NCI-H446 treated with DMSO at 0.1 percent for 48 hours (cell line): ENCODE measurements around the gene WDR1.

ENCODE experiments used
- DNase-seq: peaks from one replicate; lab custom pipeline; 2025; lab: John Stamatoyannopoulos, UW

Gene WDR1

DNA sequence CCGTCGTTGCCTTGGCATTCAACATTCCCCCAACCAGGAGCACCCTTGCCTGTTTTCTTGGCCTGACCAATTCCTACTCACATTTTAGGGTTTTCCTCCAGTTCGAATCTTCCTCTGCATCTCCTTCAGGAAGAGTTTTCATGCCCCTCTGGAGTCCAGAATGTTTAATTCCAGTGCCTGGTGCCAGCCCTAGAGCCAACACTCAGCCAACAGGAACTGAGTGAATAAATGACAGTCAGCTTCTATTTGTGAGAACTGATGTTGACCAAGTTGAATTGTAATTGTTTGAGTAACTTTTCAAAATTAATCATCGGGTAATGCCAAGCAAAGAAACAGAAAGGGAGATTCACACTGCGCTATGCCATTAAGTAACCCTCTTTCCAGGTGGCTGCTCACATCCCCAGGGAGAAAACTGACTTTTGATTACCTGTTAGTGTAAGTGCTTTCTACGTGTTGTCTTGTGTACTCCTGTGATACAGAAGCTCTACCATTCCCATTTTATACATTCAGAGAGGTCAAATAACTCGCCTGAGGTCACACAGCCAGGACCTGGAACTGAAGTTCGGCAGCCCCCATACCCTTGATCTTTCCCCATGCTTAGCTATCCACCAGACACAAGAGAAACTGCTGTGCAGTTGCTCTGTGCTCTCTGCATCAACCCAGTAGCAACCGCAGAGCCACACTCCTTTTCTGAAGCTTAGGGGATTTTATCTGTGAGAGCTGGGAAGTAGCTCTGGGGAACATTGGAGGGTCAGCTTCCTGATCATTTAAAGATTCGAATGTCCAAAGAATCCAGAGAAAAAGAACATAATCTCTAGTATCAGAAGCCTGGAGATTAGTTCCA is 76.3 kb downstream of the WDR1 start:
- DNase-seq, result no peak

GRCh38 chr4:10036807-10037342 is 79.7 kb downstream of the WDR1 start:
- DNase-seq, result no peak

DNA sequence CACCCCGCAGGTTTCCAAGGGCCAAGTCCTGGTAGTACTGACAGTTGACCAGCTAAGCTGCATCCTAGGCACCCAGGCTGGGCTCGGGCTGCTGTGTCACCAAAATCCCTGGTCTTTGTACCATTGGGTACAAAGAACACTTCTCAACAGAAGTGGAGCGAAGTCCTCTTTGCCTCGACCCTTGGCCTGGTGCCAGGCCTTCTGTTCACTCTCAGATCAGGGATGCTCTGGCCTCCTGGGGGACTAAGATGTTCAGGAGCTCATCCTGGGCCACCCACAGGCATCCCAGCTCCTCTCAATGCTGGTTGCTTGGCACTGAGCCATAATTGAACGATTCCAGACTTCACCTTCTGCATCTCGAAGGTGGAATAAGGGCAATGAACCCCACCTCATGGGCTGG is 81.5 kb downstream of the WDR1 start:
- no peak for DNase-seq

DNA sequence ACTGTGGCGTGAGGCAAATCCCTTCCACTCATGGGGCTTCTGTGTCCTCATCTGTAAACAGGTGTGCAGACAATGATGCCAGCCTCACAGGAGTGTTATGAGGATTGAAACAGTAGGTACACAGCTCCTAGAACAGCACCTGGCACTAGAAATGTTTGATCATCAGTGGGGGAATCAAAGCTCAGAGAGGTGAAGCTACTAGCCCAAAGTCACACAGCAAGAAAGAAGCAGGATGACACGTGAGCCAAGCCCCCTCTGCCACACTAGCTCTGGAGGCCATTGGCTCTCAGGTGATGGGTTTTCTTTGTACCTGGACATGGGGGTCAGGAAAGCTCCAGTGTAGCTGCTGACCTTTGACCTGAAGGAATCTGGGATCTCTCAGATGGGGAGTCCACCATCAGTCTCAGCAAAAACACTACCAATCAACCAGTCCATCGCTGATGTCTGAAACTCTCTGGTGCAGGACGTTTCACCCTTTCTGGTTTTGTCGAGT is 81.9 kb downstream of the WDR1 start:
- no peak for DNase-seq

DNA sequence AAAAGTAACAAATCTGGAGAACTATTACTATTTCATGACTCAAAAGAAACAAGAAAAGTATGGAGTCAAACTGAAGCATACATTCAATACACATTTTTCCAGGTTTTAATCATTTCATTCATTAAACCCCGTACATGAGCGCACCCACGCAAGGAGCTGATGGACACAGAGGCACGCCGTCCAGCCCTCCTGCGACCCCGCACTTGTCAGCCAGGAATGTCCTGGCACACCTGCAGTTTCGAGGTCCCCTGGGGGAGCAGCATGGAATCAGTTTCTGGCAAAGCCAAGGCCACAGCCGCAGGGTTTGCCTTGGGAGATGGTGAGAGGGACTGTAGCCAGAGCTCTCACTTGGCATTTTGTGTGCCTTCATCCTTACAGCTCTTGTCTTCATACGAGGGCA is 82.5 kb downstream of the WDR1 start:
- DNase-seq, result no peak

DNA sequence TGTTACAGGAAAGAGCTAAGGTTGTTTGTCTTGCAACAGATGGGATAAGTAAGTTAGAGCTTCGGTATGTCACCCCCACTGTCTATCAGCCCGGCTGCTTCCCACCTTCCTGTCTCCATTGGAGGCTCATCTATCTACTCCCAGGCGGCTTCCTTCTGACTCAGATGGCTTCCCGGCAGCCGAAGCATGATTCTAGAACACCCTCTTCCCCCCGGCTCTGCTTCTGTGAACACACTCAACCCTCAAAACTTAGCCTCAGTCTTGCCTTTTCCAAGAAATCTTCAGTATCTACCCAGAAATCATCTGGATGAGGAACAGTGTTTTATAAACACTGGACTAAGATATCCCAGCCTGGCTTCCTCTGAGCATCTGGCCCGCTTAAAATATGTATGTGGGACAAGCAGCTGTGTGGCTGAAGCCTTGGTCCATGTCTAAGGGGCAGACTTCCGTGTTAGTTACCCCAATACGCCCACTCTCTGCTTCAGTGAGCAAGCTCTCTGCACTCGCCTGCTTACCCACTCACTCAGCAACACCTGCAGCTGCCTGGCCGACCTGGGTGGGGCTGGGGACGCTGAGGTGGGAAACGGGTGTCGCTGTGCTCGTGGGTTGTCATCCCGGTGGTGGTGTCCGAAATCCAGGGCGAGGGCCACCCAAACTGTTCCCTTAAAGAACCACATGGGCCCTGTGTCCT is 83.3 kb downstream of the WDR1 start:
- DNase-seq, result no peak

GRCh38 chr4:10032625-10033024 is 84.0 kb downstream of the WDR1 start:
- DNase-seq, result no peak

GRCh38 chr4:10031668-10032590 is 84.7 kb downstream of the WDR1 start:
- DNase-seq, result no peak

DNA sequence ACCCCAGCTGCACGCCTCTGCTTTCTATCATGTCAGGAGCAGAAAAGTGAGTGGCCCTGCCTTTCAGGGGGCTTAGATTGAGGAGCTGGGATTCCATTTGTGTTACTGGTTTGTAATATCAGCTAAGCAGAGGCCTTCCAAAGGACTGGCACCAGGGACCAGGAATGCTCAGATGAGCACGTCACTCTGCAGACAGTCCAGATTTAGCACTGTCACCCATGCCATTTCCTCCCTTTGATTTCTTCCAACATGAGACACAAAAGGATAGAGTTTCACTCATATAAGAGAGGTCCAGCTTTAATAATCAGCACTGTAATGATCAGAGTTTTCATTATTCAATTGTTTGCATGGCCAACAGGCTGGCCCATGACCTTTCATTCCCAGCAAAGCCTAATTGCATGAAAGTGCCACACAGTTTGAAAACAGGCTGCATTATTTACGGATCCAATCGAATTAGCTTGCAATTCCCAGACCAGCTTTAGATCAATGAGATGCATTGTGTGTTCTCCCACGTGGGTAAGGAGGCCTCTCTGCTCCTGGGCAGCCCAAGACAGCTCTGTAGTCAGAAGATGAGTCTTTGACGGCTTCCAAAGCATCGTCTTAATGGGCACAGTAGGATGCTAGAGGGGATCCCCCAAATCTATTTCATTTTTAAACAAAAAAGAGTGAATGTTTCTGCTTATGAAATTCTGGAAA is 85.5 kb downstream of the WDR1 start:
- no peak for DNase-seq

DNA sequence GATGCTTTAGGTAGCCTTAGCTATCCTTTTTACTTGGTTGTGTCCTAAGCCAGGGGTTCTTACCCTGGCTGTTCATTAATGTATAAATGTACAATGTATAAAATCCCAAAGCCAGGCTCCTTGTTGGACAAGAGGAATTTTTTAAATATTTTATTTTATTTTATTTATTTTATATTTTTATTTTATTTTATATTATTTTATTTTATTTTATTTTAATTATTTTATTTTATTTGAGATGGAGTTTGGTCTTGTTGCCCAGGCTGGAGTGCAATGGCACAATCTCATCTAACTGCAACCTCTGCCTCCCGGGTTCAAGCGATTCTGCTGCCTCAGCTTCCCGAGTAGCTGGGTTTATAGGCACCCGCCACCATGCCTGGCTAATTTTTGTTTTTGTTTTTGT is 87.2 kb downstream of the WDR1 start:
- no peak for DNase-seq

- no peak for DNase-seq
Measured at GRCh38 chr4:10028910-10029309, 87.7 kb downstream of the WDR1 start.

- DNase-seq, result no peak
Measured at GRCh38 chr4:10026485-10026884, 90.1 kb downstream of the WDR1 start.

- no peak for DNase-seq
Measured at GRCh38 chr4:10025230-10025806, 91.3 kb downstream of the WDR1 start.
